Nephron progenitor cell (in vitro differentiated cells): ENCODE data around the gene TSGA10.

ENCODE experiments used
- DNase-seq: peaks from one replicate; pipeline ENCODE4 v3.0.0; 2021
- H3K27ac Mint-ChIP-seq: 2 replicates; pipeline ENCODE4 v1.8.0; 2021; ENCODE audit warnings: mild to moderate bottlenecking, moderate library complexity, mixed read lengths
- H3K27me3 Mint-ChIP-seq: 2 replicates; pipeline ENCODE4 v1.8.0; 2021; ENCODE audit warnings: mild to moderate bottlenecking, low read depth, mixed read lengths; ENCODE audit not compliant: poor library complexity
- H3K36me3 Mint-ChIP-seq: 2 replicates; pipeline ENCODE4 v1.8.0; 2021; ENCODE audit warnings: low read depth, mixed read lengths
- H3K4me1 Mint-ChIP-seq: 2 replicates; pipeline ENCODE4 v1.8.0; 2021; ENCODE audit warnings: mixed read lengths
- H3K4me3 Mint-ChIP-seq: 2 replicates; pipeline ENCODE4 v1.8.0; 2021; ENCODE audit warnings: mild to moderate bottlenecking, moderate library complexity, mixed read lengths
- H3K9me3 Mint-ChIP-seq: 2 replicates; pipeline ENCODE4 v1.8.0; 2021; ENCODE audit warnings: mild to moderate bottlenecking, moderate library complexity, mixed read lengths
- TF ChIP-seq, protein P1 (sequence below): fragments of 200-600 bp; sonication (generic); IDR thresholded peaks from 2 replicates; pipeline ENCODE4 v1.5.0; 2021; ENCODE audit warnings: antibody characterized with exemption

The TSGA10 gene

DNA sequence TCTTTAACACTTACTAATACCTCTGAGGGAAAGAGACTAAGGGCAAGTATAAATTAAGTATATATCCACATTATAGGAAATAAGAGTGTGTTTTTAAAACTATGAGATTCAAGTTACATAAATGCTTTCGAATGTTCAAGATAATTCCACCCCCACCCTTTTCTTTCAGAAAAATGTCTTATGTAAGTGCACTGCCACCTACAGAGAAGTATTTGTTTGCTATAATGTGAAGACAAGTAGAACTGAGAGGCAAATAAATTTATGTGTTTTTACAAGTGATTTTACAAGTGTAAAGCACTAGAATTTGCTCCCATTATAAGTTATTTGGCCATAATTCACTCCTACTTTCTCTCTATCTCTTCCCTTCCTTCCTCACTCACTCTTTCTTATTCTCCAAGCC, 118.8 kb downstream of the TSGA10 start:
- Mint-ChIP-seq H3K27ac (no peak overlapping the region), H3K4me3 (no peak overlapping the region), H3K27me3 (no peaks in the 10 kb centered on the region), H3K36me3 (peaks cover 18% of the 10 kb centered on the region), H3K4me1 (no peaks in the 10 kb centered on the region), H3K9me3 (peaks cover 22% of the 10 kb centered on the region)
- TF ChIP-seq, protein P1, sequence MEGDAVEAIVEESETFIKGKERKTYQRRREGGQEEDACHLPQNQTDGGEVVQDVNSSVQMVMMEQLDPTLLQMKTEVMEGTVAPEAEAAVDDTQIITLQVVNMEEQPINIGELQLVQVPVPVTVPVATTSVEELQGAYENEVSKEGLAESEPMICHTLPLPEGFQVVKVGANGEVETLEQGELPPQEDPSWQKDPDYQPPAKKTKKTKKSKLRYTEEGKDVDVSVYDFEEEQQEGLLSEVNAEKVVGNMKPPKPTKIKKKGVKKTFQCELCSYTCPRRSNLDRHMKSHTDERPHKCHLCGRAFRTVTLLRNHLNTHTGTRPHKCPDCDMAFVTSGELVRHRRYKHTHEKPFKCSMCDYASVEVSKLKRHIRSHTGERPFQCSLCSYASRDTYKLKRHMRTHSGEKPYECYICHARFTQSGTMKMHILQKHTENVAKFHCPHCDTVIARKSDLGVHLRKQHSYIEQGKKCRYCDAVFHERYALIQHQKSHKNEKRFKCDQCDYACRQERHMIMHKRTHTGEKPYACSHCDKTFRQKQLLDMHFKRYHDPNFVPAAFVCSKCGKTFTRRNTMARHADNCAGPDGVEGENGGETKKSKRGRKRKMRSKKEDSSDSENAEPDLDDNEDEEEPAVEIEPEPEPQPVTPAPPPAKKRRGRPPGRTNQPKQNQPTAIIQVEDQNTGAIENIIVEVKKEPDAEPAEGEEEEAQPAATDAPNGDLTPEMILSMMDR, result no peak
- DNase-seq, result no peak

DNA sequence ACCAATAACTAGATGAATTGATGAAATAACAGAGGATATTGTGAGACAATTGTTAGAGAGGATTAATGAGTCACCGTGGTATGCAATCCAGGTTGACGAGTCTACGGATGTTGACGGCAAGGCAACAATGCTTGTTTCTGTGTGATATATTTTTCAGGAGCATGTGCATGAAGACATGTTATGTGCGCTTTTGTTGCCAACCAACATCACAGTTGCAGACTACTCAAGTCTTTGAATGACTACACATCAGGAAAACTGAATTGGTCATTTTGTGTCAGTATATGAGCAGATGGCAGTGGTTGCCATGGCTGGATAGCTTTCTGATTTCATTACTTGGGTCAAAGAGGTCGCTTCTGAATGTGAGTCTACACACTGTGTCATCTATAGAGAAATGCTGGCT, 122.0 kb downstream of the TSGA10 start:
- no peak for DNase-seq
- Mint-ChIP-seq H3K4me3 (no peak overlapping the region), H3K27me3 (no peaks in the 10 kb centered on the region), H3K27ac (no peak overlapping the region), H3K9me3 (no peaks in the 10 kb centered on the region), H3K36me3 (no peaks in the 10 kb centered on the region), H3K4me1 (no peaks in the 10 kb centered on the region)
- TF ChIP-seq, protein P1, result no peak

DNA sequence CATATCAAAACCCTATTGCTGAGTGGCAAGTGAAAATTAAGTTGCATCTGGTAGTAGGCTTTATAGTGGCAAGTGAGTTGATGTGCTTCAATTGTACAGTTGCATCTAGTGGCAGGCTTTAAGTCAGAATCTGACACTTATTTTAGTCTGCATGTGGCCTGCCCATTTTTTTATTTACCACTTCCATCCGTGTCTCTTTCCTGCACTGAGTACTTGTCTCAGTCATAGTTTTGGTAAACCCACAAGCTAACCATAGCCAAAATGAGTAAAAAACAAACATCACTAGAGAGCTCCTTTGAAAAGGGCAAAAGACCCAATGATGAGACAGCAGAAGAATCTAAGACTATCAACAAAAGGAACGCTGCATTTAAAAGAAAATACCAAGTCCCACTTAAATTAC, 122.7 kb downstream of the TSGA10 start:
- no peaks in the 10 kb centered on the region for H3K4me1 Mint-ChIP-seq
- no peaks in the 10 kb centered on the region for H3K9me3 Mint-ChIP-seq
- no peaks in the 10 kb centered on the region for H3K36me3 Mint-ChIP-seq
- no peaks in the 10 kb centered on the region for H3K27me3 Mint-ChIP-seq
- TF ChIP-seq, protein P1, result no peak
- no peak overlapping the region for H3K27ac Mint-ChIP-seq
- H3K4me3 Mint-ChIP-seq, result no peak overlapping the region
- no peak for DNase-seq

DNA sequence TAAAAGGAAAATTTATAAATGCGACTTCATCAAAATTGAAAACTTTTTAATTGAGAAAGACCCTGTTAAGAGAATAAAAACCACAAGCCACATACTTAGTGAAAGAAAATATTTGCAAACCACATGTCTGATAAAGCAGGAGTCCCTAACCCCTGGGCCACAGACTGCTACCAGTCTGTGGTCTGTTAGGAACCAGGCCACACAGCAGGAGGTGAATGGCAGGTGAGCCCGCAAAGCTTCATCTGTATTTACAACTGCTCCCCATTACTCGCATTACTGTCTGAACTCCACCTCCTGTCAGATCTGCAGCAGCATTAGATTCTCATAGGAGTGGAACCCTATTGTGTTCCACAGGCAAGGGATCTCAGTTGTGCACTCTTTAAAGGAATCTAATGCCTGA, 123.3 kb downstream of the TSGA10 start:
- Mint-ChIP-seq H3K4me3 (no peak overlapping the region), H3K27me3 (no peaks in the 10 kb centered on the region), H3K4me1 (no peaks in the 10 kb centered on the region), H3K9me3 (no peaks in the 10 kb centered on the region), H3K27ac (no peak overlapping the region), H3K36me3 (no peaks in the 10 kb centered on the region)
- TF ChIP-seq, protein P1, result no peak
- DNase-seq, result no peak

DNA sequence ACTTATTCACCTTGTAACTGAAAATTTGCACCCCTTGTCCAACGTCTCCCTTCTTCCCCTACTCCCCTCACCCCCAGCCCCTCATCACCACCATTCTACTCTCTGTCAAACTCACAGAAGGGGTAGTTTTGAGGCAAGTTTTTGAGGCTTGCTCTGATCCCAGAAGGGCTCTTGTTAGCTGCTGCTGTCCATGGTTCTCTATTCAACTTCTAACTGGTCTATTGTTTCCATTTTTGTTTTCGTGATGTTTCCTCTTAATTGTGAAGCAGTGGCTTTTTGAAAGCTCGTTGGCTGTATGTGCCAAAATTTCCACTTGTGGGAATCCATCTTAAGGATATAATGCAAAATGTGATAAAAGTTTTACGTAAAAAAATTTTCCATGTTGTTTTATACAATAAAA, 126.2 kb downstream of the TSGA10 start:
- H3K27ac Mint-ChIP-seq, result no peak overlapping the region
- H3K9me3 Mint-ChIP-seq, result peaks cover 15% of the 10 kb centered on the region
- no peaks in the 10 kb centered on the region for H3K4me1 Mint-ChIP-seq
- TF ChIP-seq, protein P1, result no peak
- DNase-seq, result no peak
- H3K36me3 Mint-ChIP-seq, result peaks cover 9% of the 10 kb centered on the region
- no peak overlapping the region for H3K4me3 Mint-ChIP-seq
- no peaks in the 10 kb centered on the region for H3K27me3 Mint-ChIP-seq

DNA sequence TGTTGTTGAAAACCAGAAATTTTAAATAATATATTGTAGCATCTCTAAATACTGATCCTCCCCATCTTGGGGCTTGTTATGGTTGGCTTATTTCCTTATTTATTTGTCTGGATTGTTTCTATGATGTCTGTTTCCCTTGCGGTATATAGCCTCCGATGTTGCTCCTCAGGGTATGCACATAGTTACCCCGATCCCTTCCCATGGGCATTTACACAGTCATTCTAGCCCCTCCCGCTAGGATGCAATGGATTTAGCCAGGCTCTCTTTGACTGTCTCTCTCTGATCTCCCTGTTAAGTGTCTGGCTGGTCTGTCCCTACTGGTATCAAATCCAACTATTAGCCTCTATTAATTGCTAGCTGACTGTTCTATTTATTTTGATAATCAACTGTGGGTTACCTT, 126.9 kb downstream of the TSGA10 start:
- H3K27ac Mint-ChIP-seq, result no peak overlapping the region
- H3K4me1 Mint-ChIP-seq, result no peaks in the 10 kb centered on the region
- no peak overlapping the region for H3K4me3 Mint-ChIP-seq
- DNase-seq, result no peak
- TF ChIP-seq, protein P1, result no peak
- H3K9me3 Mint-ChIP-seq, result peaks cover 15% of the 10 kb centered on the region
- H3K36me3 Mint-ChIP-seq, result peaks cover 9% of the 10 kb centered on the region
- no peaks in the 10 kb centered on the region for H3K27me3 Mint-ChIP-seq
